ENCODE measurements around the gene PRKCE. TPM values are rescaled to one million over a fixed set of nuclear protein-coding genes. Genes with fewer than 3 reads are reported as not detected.

The PRKCE gene
- total and polyA plus RNA-seq, 2 donors (not counting 3 experiments of a cell fraction or from before 2014, with no cell fraction given) = 27.9 to 33.9 TPM

GRCh38 chr2:45772038-45772437 lies 120.6 kb downstream of the PRKCE start:
- intact Hi-C loops (cut with micrococcal nuclease) (no loop called here), dilution Hi-C loops (cut with MboI; ENCODE audit: extremely low pct_ligation_motif_present, low sequenced_read_pairs) (no loop called here)
- Histone ChIP-seq H3K4me1 (ENCODE audit: control insufficient read depth, extremely low read depth, insufficient read depth, low read length) (peaks cover 10% of the 10 kb centered on the region), H3K4me2 (ENCODE audit: insufficient read depth, low read length) (no peak overlapping the region), H3K27ac (ENCODE audit: insufficient read depth, low read depth, low read length) (no peak overlapping the region), H4K20me1 (replicated peaks; ENCODE audit: control insufficient read depth, extremely low read depth, insufficient read depth, low read length) (no peaks in the 10 kb centered on the region), H3K9ac (replicated peaks; ENCODE audit: extremely low read depth, insufficient read depth, low read length) (no peak overlapping the region), H3K9me1 (replicated peaks; ENCODE audit: control insufficient read depth, extremely low read depth, insufficient read depth, low read length) (no peaks in the 10 kb centered on the region), H3K4me3 (replicated peaks in 1 of 3; ENCODE audit: insufficient read depth in 1 of 3, low read depth in 1 of 3, low read length in 3 of 3) (no peak overlapping the region), H3K27me3 (ENCODE audit: control insufficient read depth in 2 of 2, insufficient read depth in 2 of 2, low read length in 2 of 2) (peaks cover 0 to 12% of the 10 kb centered on the region in 2 experiments), H3K9me3 (replicated peaks; ENCODE audit: control insufficient read depth, insufficient read depth, low read length) (no peaks in the 10 kb centered on the region), H2AFZ (ENCODE audit: low read depth, low read length) (no peak overlapping the region), H3K79me2 (ENCODE audit: control insufficient read depth, insufficient read depth, low read length) (no peaks in the 10 kb centered on the region), H3K36me3 (ENCODE audit: control insufficient read depth in 2 of 2, extremely low read depth in 1 of 2, insufficient read depth in 2 of 2, low read length in 2 of 2) (no peaks in the 10 kb centered on the region)
- BruUV-seq (replicated peaks) = no TSS peak
- DNase-seq (ENCODE audit: low read depth, low spot score) = no peak
- POLR2A ChIA-PET = no interaction called here
- CTCF ChIA-PET = no interaction called here
- no peak for FAIRE-seq
- TF ChIP-seq JUN (IDR thresholded peaks at IDR 0.05; ENCODE audit: borderline replicate concordance, insufficient read depth, insufficient read length, low read depth) (no peak), CTCF (IDR thresholded peaks at IDR 0.05; ENCODE audit: extremely low read depth in 1 of 2, insufficient read depth in 1 of 2, low read depth in 1 of 2, low read length in 2 of 2) (no peak), MYC (IDR thresholded peaks at IDR 0.05; ENCODE audit: low read depth, low read length) (no peak), FOS (IDR thresholded peaks at IDR 0.05; ENCODE audit: borderline replicate concordance, insufficient read depth, low read length) (no peak)

- Histone ChIP-seq H3K36me3 (ENCODE audit: control insufficient read depth in 2 of 2, extremely low read depth in 1 of 2, insufficient read depth in 2 of 2, low read length in 2 of 2) (no peaks in the 10 kb centered on the region), H3K27me3 (ENCODE audit: control insufficient read depth in 2 of 2, insufficient read depth in 2 of 2, low read length in 2 of 2) (peaks cover 0 to 5% of the 10 kb centered on the region in 2 experiments), H3K4me2 (ENCODE audit: insufficient read depth, low read length) (no peak overlapping the region), H3K79me2 (ENCODE audit: control insufficient read depth, insufficient read depth, low read length) (no peaks in the 10 kb centered on the region), H3K4me1 (ENCODE audit: control insufficient read depth, extremely low read depth, insufficient read depth, low read length) (peaks cover 10% of the 10 kb centered on the region), H3K9me1 (replicated peaks; ENCODE audit: control insufficient read depth, extremely low read depth, insufficient read depth, low read length) (no peaks in the 10 kb centered on the region), H3K27ac (ENCODE audit: insufficient read depth, low read depth, low read length) (no peak overlapping the region), H2AFZ (ENCODE audit: low read depth, low read length) (no peak overlapping the region), H3K9ac (replicated peaks; ENCODE audit: extremely low read depth, insufficient read depth, low read length) (no peak overlapping the region), H4K20me1 (replicated peaks; ENCODE audit: control insufficient read depth, extremely low read depth, insufficient read depth, low read length) (no peaks in the 10 kb centered on the region), H3K9me3 (replicated peaks; ENCODE audit: control insufficient read depth, insufficient read depth, low read length) (no peaks in the 10 kb centered on the region), H3K4me3 (replicated peaks in 1 of 3; ENCODE audit: insufficient read depth in 1 of 3, low read depth in 1 of 3, low read length in 3 of 3) (no peak overlapping the region)
- no TSS peak for BruUV-seq (replicated peaks)
- intact Hi-C loops (cut with micrococcal nuclease) (no loop called here), dilution Hi-C loops (cut with MboI; ENCODE audit: extremely low pct_ligation_motif_present, low sequenced_read_pairs) (no loop called here)
- FAIRE-seq (no peak), DNase-seq (ENCODE audit: low read depth, low spot score) (no peak)
- CTCF ChIA-PET = interaction anchor here (1.7 kb wide), 1 partner anchor 11 kb away, joined by 4 read pairs; no protein-coding TSS in a partner anchor
- POLR2A ChIA-PET = no interaction called here
- TF ChIP-seq MAX (IDR thresholded peaks at IDR 0.05; ENCODE audit: insufficient read depth, insufficient read length) = no peak
Measured at GRCh38 chr2:45773909-45774308, 122.4 kb downstream of the PRKCE start.
